WERI-Rb-1 (cell line): ENCODE results near the gene YBX3.

Experiments used
- DNase-seq: peaks from one replicate; pipeline ENCODE4 v3.0.0-alpha.2; 2020
- H3K27ac ChIP-seq: fragments of 250-450 bp; sonication (Bioruptor Pico); 2 replicates; pipeline ENCODE4 v1.5.1; 2020; ENCODE audit warnings: mild to moderate bottlenecking, moderate library complexity
- H3K27me3 ChIP-seq: fragments of 250-450 bp; sonication (Bioruptor Pico); 2 replicates; pipeline ENCODE4 v1.5.1; 2021; ENCODE audit warnings: mild to moderate bottlenecking, low read depth, moderate library complexity; ENCODE audit not compliant: insufficient read depth, severe bottlenecking
- H3K36me3 ChIP-seq: fragments of 250-450 bp; sonication (Bioruptor Pico); 2 replicates; pipeline ENCODE4 v1.5.1; 2020; ENCODE audit warnings: mild to moderate bottlenecking, moderate library complexity
- H3K4me3 ChIP-seq: 2 replicates; pipeline ENCODE4 v1.5.1; 2011; ENCODE audit warnings: low read depth, mild to moderate bottlenecking, control low read depth, low read length
- H3K9me3 ChIP-seq: fragments of 250-450 bp; sonication (Bioruptor Pico); 2 replicates; pipeline ENCODE4 v1.5.1; 2021; ENCODE audit warnings: mild to moderate bottlenecking, moderate library complexity; ENCODE audit not compliant: severe bottlenecking
- TF ChIP-seq, protein P1 (sequence below): IDR thresholded peaks from 2 replicates; pipeline ENCODE4 v1.5.1; 2011; ENCODE audit warnings: low read depth, mild to moderate bottlenecking, control low read depth, inconsistent platforms, low read length

The YBX3 gene

DNA sequence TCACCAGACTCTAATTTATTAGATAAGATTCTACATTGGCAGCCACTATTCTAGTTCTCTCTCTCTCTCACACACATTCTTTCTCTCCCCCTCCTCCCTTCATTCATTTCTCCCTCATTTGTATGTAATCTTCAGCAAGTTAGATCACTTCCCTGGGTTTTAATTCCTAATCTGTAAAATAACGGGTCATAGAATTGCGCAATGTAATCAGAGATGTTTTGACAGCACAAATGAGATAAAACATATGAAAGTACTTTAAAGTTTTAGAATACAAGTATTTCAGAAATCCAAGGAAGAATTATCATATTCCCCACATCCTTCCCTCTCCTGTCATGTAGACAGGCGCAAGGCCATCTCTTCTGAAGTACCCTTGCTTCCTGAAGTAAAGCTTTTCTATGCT, 70.9 kb downstream of the YBX3 start:
- Histone ChIP-seq H3K27me3 (no peaks in the 10 kb centered on the region), H3K36me3 (no peaks in the 10 kb centered on the region), H3K9me3 (no peaks in the 10 kb centered on the region), H3K27ac (no peak overlapping the region), H3K4me3 (no peak overlapping the region)
- no peak for DNase-seq
- TF ChIP-seq, protein P1, sequence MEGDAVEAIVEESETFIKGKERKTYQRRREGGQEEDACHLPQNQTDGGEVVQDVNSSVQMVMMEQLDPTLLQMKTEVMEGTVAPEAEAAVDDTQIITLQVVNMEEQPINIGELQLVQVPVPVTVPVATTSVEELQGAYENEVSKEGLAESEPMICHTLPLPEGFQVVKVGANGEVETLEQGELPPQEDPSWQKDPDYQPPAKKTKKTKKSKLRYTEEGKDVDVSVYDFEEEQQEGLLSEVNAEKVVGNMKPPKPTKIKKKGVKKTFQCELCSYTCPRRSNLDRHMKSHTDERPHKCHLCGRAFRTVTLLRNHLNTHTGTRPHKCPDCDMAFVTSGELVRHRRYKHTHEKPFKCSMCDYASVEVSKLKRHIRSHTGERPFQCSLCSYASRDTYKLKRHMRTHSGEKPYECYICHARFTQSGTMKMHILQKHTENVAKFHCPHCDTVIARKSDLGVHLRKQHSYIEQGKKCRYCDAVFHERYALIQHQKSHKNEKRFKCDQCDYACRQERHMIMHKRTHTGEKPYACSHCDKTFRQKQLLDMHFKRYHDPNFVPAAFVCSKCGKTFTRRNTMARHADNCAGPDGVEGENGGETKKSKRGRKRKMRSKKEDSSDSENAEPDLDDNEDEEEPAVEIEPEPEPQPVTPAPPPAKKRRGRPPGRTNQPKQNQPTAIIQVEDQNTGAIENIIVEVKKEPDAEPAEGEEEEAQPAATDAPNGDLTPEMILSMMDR, result no peak
